IMR-90 (cell line): ENCODE measurements around the gene C1R. TPM values are rescaled to one million over a fixed set of nuclear protein-coding genes. Genes with fewer than 3 reads are reported as not detected.

ENCODE experiments used
- ATAC-seq: fragments of 200-7000 bp; cut with Tn5 transposase; 2 replicates; pipeline ENCODE4 v1.9.1; 2020; ENCODE audit warnings: low read depth, mild to moderate bottlenecking, moderate library complexity
- BruUV-seq: library from RNA; stranded (reverse); fragments of 400-500 nt; replicated peaks from 2 replicates; lab custom pipeline; 2021; lab: Mats Ljungman, UMichigan
- CTCF ChIA-PET: fragments of 300-600 bp; formaldehyde crosslinking; extraction: SDS; loops from one replicate; lab custom pipeline; 2021; ENCODE audit warnings: antibody characterized with exemption; lab: Yijun Ruan, JAX
- POLR2A ChIA-PET: fragments of 300-600 bp; sonication (Branson Sonifier 250); formaldehyde crosslinking; loops from one replicate; lab custom pipeline; 2022; ENCODE audit warnings: antibody characterized with exemption; ENCODE audit not compliant: unreplicated experiment; lab: Charles Lee
- DNase-seq: peaks from one replicate; pipeline ENCODE4 v3.0.0; 2013
- H2AFZ ChIP-seq: replicated peaks from 2 replicates; pipeline ENCODE3; 2013; ENCODE audit warnings: low read length, mild to moderate bottlenecking; ENCODE audit not compliant: poor library complexity
- H2AK5ac ChIP-seq: 2 replicates; pipeline ENCODE4 v1.6.1; 2013; ENCODE audit warnings: low read depth, low read length, inconsistent platforms
- H2AK9ac ChIP-seq: replicated peaks from 2 replicates; pipeline ENCODE3; 2013; ENCODE audit warnings: mild to moderate bottlenecking, low read depth, low read length, moderate library complexity; ENCODE audit not compliant: poor library complexity
- H2BK120ac ChIP-seq: 2 replicates; pipeline ENCODE4 v1.6.1; 2013; ENCODE audit warnings: low read depth, low read length, inconsistent platforms
- H2BK15ac ChIP-seq: 3 replicates; pipeline ENCODE4 v1.6.1; 2013; ENCODE audit warnings: low read depth, low read length, inconsistent platforms
- H2BK20ac ChIP-seq: 2 replicates; pipeline ENCODE4 v1.6.1; 2013; ENCODE audit warnings: low read depth, mild to moderate bottlenecking, inconsistent platforms, low read length, moderate library complexity
- H2BK5ac ChIP-seq: 2 replicates; pipeline ENCODE4 v1.6.1; 2013; ENCODE audit warnings: mild to moderate bottlenecking, low read depth, low read length, inconsistent platforms; ENCODE audit not compliant: poor library complexity, severe bottlenecking
- H3K14ac ChIP-seq: replicated peaks from 2 replicates; pipeline ENCODE4 v1.6.1; 2013; ENCODE audit warnings: low read depth, low read length, inconsistent platforms
- H3K18ac ChIP-seq: 2 replicates; pipeline ENCODE4 v1.6.1; 2013; ENCODE audit warnings: low read depth, low read length, control low read depth
- H3K23ac ChIP-seq: 2 replicates; pipeline ENCODE4 v1.6.1; 2013; ENCODE audit warnings: low read depth, low read length, inconsistent platforms
- H3K27ac ChIP-seq: 2 replicates; pipeline ENCODE4 v1.5.1; 2013; ENCODE audit warnings: mild to moderate bottlenecking, control low read depth, low read length; ENCODE audit not compliant: insufficient read depth
- H3K27me3 ChIP-seq: 2 replicates; pipeline ENCODE4 v1.6.1; 2013; ENCODE audit warnings: low read length; ENCODE audit not compliant: control insufficient read depth, insufficient read depth
- H3K36me3 ChIP-seq: 2 replicates; pipeline ENCODE4 v1.6.1; 2013; ENCODE audit warnings: low read length, mixed read lengths; ENCODE audit not compliant: control insufficient read depth, insufficient read depth
- H3K4ac ChIP-seq: 2 replicates; pipeline ENCODE4 v1.6.1; 2013; ENCODE audit warnings: low read depth, low read length, inconsistent platforms
- H3K4me1 ChIP-seq: 2 replicates; pipeline ENCODE4 v1.6.1; 2013; ENCODE audit warnings: low read length, mixed read lengths; ENCODE audit not compliant: control insufficient read depth, insufficient read depth
- H3K4me2 ChIP-seq: 2 replicates; pipeline ENCODE4 v1.6.1; 2013; ENCODE audit warnings: low read depth, mild to moderate bottlenecking, control low read depth, low read length, moderate library complexity
- H3K4me3 ChIP-seq: 2 replicates; pipeline ENCODE4 v1.5.1; 2013; ENCODE audit warnings: low read depth, mild to moderate bottlenecking, control low read depth, low read length, moderate library complexity; ENCODE audit not compliant: insufficient read depth
- H3K56ac ChIP-seq: 2 replicates; pipeline ENCODE4 v1.6.1; 2013; ENCODE audit warnings: low read length, inconsistent platforms; ENCODE audit not compliant: insufficient read depth; ENCODE audit errors: extremely low read depth
- H3K79me1 ChIP-seq, 2 experiments: 2 replicates each; pipeline ENCODE4 v1.6.1; 2013; ENCODE audit warnings: low read length in 2 of 2, inconsistent platforms in 1 of 2, low read depth in 1 of 2
- H3K9ac ChIP-seq: 2 replicates; pipeline ENCODE4 v1.6.1; 2013; ENCODE audit warnings: low read depth, low read length, control low read depth
- H3K9me1 ChIP-seq: 2 replicates; pipeline ENCODE4 v1.6.1; 2013; ENCODE audit warnings: low read length, inconsistent platforms; ENCODE audit not compliant: insufficient read depth
- H3K9me3 ChIP-seq: 2 replicates; pipeline ENCODE4 v1.6.1; 2013; ENCODE audit warnings: low read length; ENCODE audit not compliant: control insufficient read depth, insufficient read depth
- H4K20me1 ChIP-seq: 2 replicates; pipeline ENCODE4 v1.6.1; 2013; ENCODE audit warnings: low read length, inconsistent platforms; ENCODE audit not compliant: insufficient read depth
- H4K5ac ChIP-seq: 2 replicates; pipeline ENCODE4 v1.6.1; 2013; ENCODE audit warnings: mild to moderate bottlenecking, low read depth, low read length, control low read depth
- H4K8ac ChIP-seq, 2 experiments: 2 replicates each; pipeline ENCODE4 v1.6.1; 2013; ENCODE audit warnings: low read depth in 2 of 2, low read length in 2 of 2, control low read depth in 1 of 2, inconsistent platforms in 1 of 2
- H4K91ac ChIP-seq: 2 replicates; pipeline ENCODE4 v1.6.1; 2013; ENCODE audit warnings: low read depth, low read length, inconsistent platforms; ENCODE audit not compliant: insufficient read depth
- BHLHE40 ChIP-seq: fragments of 150-350 bp; IDR thresholded peaks from 2 replicates; pipeline ENCODE4 v1.6.1; 2016; ENCODE audit warnings: mild to moderate bottlenecking, low read depth, low read length
- FOS ChIP-seq: fragments of 150-350 bp; IDR thresholded peaks from 2 replicates; pipeline ENCODE4 v1.6.1; 2016; ENCODE audit warnings: low read depth, low read length
- RFX5 ChIP-seq: IDR thresholded peaks from 2 replicates; pipeline ENCODE4 v1.8.0; 2012; ENCODE audit warnings: low read depth, mild to moderate bottlenecking, low read length, moderate library complexity
- SMC3 ChIP-seq: fragments of 150-350 bp; IDR thresholded peaks from 2 replicates; pipeline ENCODE4 v1.6.1; 2016; ENCODE audit warnings: low read depth, mild to moderate bottlenecking, antibody characterized with exemption, low read length, moderate library complexity
- dilution Hi-C: fragments of 300-500 bp; cut with HindIII; formaldehyde crosslinking; loops from one replicate; pipeline ENCODE4 v1.14.3; 2018; ENCODE audit warnings: low sequenced_read_pairs; ENCODE audit not compliant: unreplicated experiment
- in situ Hi-C: fragments of 300-500 bp; cut with MboI; formaldehyde crosslinking; loops from 3 replicates; pipeline ENCODE4 v1.14.3; 2019; ENCODE audit warnings: low sequenced_read_pairs, inconsistent platforms, mixed read lengths
- intact Hi-C: fragments of 100-400 bp; cut with micrococcal nuclease; formaldehyde crosslinking; loops from 2 replicates; pipeline ENCODE4 v1.10.0; 2022
- polyA plus RNA-seq, 3 experiments: library from polyadenylated mRNA; depleted of rRNA; stranded (reverse); fragments of >200 nt; gene quantifications; 2 replicates each; pipeline ENCODE4 v1.2.3, GENCODE V29; 2012; ENCODE audit warnings: low replicate concordance in 1 of 3
- total RNA-seq: library from RNA; depleted of rRNA; stranded (reverse); fragments of >200 nt; gene quantifications from 2 replicates; pipeline ENCODE4 v1.2.3, GENCODE V29; 2012
- TF ChIP-seq, protein P1 (sequence below): conservative IDR thresholded peaks from 2 replicates; pipeline ENCODE4 v1.5.1; 2012; ENCODE audit warnings: mild to moderate bottlenecking, low read depth, low read length, improper control_type of control experiment

The C1R gene
- total and polyA plus RNA-seq, 2 of the 4 experiments (the other 2 are of a cell fraction): 38.4 to 165 TPM

DNA sequence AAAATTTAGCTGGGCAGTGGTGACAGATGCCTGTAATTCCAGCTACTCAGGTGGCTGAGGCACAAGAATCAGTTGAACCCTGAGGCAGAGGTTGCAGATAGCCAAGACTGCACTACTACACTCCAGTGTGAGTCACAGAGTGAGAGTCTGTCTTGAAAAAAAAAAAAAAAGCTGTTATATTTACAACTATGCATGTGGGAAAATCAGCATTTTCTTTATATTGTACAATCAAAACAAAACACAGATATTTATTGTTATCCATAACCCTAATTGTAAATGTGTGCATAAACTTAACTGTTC lies 12.5 kb downstream of the C1R start:
- BruUV-seq: no TSS peak
- in situ Hi-C loops: no loop called here

More for the DNA sequence above, 12.5 kb downstream of the C1R start:
- Histone ChIP-seq H3K9me1 (peaks cover 24% of the 10 kb centered on the region), H2BK20ac (no peak overlapping the region), H3K56ac (peak overlapping the region; percentile 55; the same call in 1 of the 2 replicates), H3K36me3 (peaks cover 33% of the 10 kb centered on the region), H2AFZ (no peak overlapping the region), H3K4ac (peak overlapping the region; percentile 49), H3K4me3 (no peak overlapping the region), H3K18ac (0 out of 2 replicates have a peak overlapping the region, but pooled peaks have one; percentile 1), H3K4me2 (peak overlapping the region; percentile 8; the same call in 1 of the 2 replicates), H4K5ac (0 out of 2 replicates have a peak overlapping the region, but pooled peaks have one; percentile 3), H2BK5ac (peak overlapping the region; percentile 87), H4K91ac (peak overlapping the region; percentile 34; the same call in 1 of the 2 replicates), H3K4me1 (peaks cover 17% of the 10 kb centered on the region), H3K14ac (no peak overlapping the region), H3K27ac (peak overlapping the region; percentile 59), H2BK120ac (peak overlapping the region; percentile 34; the same call in 1 of the 2 replicates), H4K8ac (peak overlapping the region in 1 of 2 experiments; percentile 76; a peak in 1 of 4 replicates), H3K9me3 (no peaks in the 10 kb centered on the region), H2AK9ac (no peak overlapping the region), H3K9ac (no peak overlapping the region), H4K20me1 (peaks cover 4% of the 10 kb centered on the region; the same call in 1 of the 2 replicates), H3K27me3 (no peaks in the 10 kb centered on the region), H2BK15ac (no peak overlapping the region), H3K79me1 (peaks cover 0 to 5% of the 10 kb centered on the region in 2 experiments; a peak in 1 of 4 replicates), H3K23ac (no peak overlapping the region), H2AK5ac (no peak overlapping the region)
- dilution Hi-C loops (no loop called here), intact Hi-C loops (loop anchor here (1.0 kb wide), 1 partner anchor 13 kb away; the partner anchor contains the start of gene C1R)
- ChIA-PET CTCF (interaction anchor here (0.6 kb wide), 2 partner anchors 105 to 288 kb away, joined by 3 read pairs; no protein-coding TSS in a partner anchor), POLR2A (interaction anchor here (0.6 kb wide), 2 partner anchors 52 to 64 kb away, joined by 4 to 5 read pairs; no protein-coding TSS in a partner anchor)
- TF ChIP-seq FOS (peak; percentile 70), SMC3 (no peak), BHLHE40 (no peak), RFX5 (no peak)
- TF ChIP-seq, protein P1, sequence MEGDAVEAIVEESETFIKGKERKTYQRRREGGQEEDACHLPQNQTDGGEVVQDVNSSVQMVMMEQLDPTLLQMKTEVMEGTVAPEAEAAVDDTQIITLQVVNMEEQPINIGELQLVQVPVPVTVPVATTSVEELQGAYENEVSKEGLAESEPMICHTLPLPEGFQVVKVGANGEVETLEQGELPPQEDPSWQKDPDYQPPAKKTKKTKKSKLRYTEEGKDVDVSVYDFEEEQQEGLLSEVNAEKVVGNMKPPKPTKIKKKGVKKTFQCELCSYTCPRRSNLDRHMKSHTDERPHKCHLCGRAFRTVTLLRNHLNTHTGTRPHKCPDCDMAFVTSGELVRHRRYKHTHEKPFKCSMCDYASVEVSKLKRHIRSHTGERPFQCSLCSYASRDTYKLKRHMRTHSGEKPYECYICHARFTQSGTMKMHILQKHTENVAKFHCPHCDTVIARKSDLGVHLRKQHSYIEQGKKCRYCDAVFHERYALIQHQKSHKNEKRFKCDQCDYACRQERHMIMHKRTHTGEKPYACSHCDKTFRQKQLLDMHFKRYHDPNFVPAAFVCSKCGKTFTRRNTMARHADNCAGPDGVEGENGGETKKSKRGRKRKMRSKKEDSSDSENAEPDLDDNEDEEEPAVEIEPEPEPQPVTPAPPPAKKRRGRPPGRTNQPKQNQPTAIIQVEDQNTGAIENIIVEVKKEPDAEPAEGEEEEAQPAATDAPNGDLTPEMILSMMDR: no peak
- peak; percentile 76 for DNase-seq
- peak; percentile 79 for ATAC-seq
